DMS153 treated with DMSO at 0.1 percent for 48 hours (cell line): Measurements from ENCODE around the gene CD276.
"Not testable (repeated sequence)": the region's sequence is repeated elsewhere in the genome, so short reads cannot be mapped to it uniquely, and the experiment has no call there.

Source experiments
- DNase-seq: peaks from one replicate; lab custom pipeline; 2025; ENCODE audit not compliant: unreplicated experiment; lab: John Stamatoyannopoulos, UW

CD276 gene

GRCh38 chr15:73683777-73684580 is at the start of gene CD276:
CD276 (plus strand) TSS chr15:73684383; CDS start chr15:73699640, 15,257 bp downstream.
- DNase-seq = no peak

- DNase-seq = no peak
These were observed 46.7 kb upstream of the CD276 start for GRCh38 chr15:73637527-73637926.

- not testable (repeated sequence) for DNase-seq
These were observed 44.7 kb upstream of the CD276 start for GRCh38 chr15:73639464-73639863.

GRCh38 chr15:73647259-73648013 is 36.7 kb upstream of the CD276 start:
- DNase-seq = no peak

- DNase-seq = no peak
These were observed 36.2 kb upstream of the CD276 start for GRCh38 chr15:73648014-73648295.

- DNase-seq = no peak
These were observed 33.6 kb upstream of the CD276 start for GRCh38 chr15:73650416-73651126.

- no peak for DNase-seq
These were observed 29.5 kb upstream of the CD276 start for GRCh38 chr15:73654659-73655058.

- no peak for DNase-seq
These were observed 28.5 kb upstream of the CD276 start for GRCh38 chr15:73655724-73656123.

- DNase-seq = no peak
These were observed 25.5 kb upstream of the CD276 start for GRCh38 chr15:73658645-73659044.

- DNase-seq = no peak
These were observed 23.7 kb upstream of the CD276 start for GRCh38 chr15:73660455-73660854.

GRCh38 chr15:73674587-73674986 is 9.6 kb upstream of the CD276 start:
- no peak for DNase-seq

GRCh38 chr15:73677146-73677607 is 7.0 kb upstream of the CD276 start:
- peak; percentile 27 for DNase-seq

- DNase-seq = no peak
These were observed 6.5 kb upstream of the CD276 start for GRCh38 chr15:73677733-73678132.

- DNase-seq = no peak
These were observed 5.7 kb upstream of the CD276 start for GRCh38 chr15:73678498-73678897.

- DNase-seq = no peak
These were observed 5.0 kb upstream of the CD276 start for GRCh38 chr15:73679180-73679579.

- no peak for DNase-seq
These were observed 4.2 kb upstream of the CD276 start for GRCh38 chr15:73679964-73680363.

GRCh38 chr15:73680549-73680948 is 3.6 kb upstream of the CD276 start:
- no peak for DNase-seq

GRCh38 chr15:73681063-73681462 is 3.1 kb upstream of the CD276 start:
- no peak for DNase-seq

GRCh38 chr15:73681856-73682599 is 2.2 kb upstream of the CD276 start:
- DNase-seq = no peak

- no peak for DNase-seq
These were observed 1.5 kb upstream of the CD276 start for GRCh38 chr15:73682600-73683090.

GRCh38 chr15:73683257-73683776 is 866 bp upstream of the CD276 start:
- DNase-seq = no peak
